HepG2 (cell line): ENCODE measurements around the gene STX2.

Source experiments
- FOXK2 ChIP-seq: fragments of 450-650 bp; IDR thresholded peaks from 2 replicates; pipeline ENCODE4 v1.6.1; 2016
- NONO ChIP-seq, 2 experiments: fragments of 450-650 bp in 1 of 2; sonication (generic) in 1 of 2; formaldehyde crosslinking in 1 of 2; IDR thresholded peaks in 1 of 2; conservative IDR thresholded peaks in 1 of 2; 2 replicates each; pipeline versions ENCODE4 v1.6.1 to v1.8.0; 2017 to 2022; ENCODE audit warnings: mild to moderate bottlenecking in 1 of 2, missing genetic modification reagents in 1 of 2, moderate library complexity in 1 of 2
- ZNF230 ChIP-seq: sonication (generic); formaldehyde crosslinking; IDR thresholded peaks from 2 replicates; pipeline ENCODE4 v1.4.0; 2020; ENCODE audit warnings: mild to moderate bottlenecking, missing genetic modification reagents
- ZNF841 ChIP-seq: sonication (generic); formaldehyde crosslinking; IDR thresholded peaks from 2 replicates; pipeline ENCODE4 v1.8.1; 2023; ENCODE audit warnings: missing genetic modification reagents, borderline replicate concordance
- TF ChIP-seq, protein P1 (sequence below): sonication (generic); formaldehyde crosslinking; IDR thresholded peaks from 2 replicates; pipeline ENCODE4 v1.5.0; 2020; ENCODE audit warnings: mild to moderate bottlenecking, missing genetic modification reagents, moderate library complexity
- TF ChIP-seq, protein P2 (sequence below): sonication (generic); formaldehyde crosslinking; IDR thresholded peaks from 2 replicates; pipeline ENCODE4 v1.8.0; 2022; ENCODE audit warnings: mild to moderate bottlenecking, missing genetic modification reagents, borderline replicate concordance

DNA sequence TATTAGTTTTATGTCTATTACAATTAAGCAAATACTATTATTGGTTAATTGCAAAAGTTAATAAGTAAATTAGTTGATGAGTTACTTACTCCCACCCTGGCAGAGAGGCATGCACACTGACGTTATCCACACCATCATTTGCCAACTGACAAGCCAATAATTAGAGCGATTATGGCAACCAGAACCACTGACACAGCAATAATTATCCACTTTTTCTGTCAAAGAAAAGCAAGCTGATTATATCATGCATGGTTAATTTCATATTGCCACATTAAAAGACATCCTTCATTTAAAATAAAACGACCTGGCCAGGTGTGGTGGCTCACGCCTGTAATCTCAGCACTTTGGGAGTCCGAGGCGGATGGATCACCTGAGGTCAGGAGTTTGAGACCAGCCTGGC, 43.1 kb downstream of the STX2 start:
- TF ChIP-seq, protein P1, sequence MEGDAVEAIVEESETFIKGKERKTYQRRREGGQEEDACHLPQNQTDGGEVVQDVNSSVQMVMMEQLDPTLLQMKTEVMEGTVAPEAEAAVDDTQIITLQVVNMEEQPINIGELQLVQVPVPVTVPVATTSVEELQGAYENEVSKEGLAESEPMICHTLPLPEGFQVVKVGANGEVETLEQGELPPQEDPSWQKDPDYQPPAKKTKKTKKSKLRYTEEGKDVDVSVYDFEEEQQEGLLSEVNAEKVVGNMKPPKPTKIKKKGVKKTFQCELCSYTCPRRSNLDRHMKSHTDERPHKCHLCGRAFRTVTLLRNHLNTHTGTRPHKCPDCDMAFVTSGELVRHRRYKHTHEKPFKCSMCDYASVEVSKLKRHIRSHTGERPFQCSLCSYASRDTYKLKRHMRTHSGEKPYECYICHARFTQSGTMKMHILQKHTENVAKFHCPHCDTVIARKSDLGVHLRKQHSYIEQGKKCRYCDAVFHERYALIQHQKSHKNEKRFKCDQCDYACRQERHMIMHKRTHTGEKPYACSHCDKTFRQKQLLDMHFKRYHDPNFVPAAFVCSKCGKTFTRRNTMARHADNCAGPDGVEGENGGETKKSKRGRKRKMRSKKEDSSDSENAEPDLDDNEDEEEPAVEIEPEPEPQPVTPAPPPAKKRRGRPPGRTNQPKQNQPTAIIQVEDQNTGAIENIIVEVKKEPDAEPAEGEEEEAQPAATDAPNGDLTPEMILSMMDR, result no peak
- no peak for TF ChIP-seq FOXK2
- TF ChIP-seq ZNF841 (CRISPR knock-in tag), result no peak
- TF ChIP-seq NONO (IDR thresholded peaks at IDR 0.05), result no peak
- TF ChIP-seq NONO (CRISPR knock-in tag; conservative IDR thresholded peaks at IDR 0.05), result no peak
- TF ChIP-seq, protein P2, sequence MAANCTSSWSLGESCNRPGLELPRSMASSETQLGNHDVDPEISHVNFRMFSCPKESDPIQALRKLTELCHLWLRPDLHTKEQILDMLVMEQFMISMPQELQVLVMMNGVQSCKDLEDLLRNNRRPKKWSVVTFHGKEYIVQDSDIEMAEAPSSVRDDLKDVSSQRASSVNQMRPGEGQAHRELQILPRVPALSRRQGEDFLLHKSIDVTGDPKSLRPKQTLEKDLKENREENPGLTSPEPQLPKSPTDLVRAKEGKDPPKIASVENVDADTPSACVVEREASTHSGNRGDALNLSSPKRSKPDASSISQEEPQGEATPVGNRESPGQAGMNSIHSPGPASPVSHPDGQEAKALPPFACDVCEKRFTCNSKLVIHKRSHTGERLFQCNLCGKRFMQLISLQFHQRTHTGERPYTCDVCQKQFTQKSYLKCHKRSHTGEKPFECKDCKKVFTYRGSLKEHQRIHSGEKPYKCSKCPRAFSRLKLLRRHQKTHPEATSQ (CRISPR knock-in tag), result no peak
- no peak for TF ChIP-seq ZNF230 (CRISPR knock-in tag)
